ENCODE measurements around the gene CRY1. TPM values are rescaled to one million over a fixed set of nuclear protein-coding genes. Genes with fewer than 3 reads are reported as not detected.
A peak's percentile ranks its signal among the peaks of the same experiment; 100 is the strongest.

Gene CRY1
- total and polyA plus RNA-seq, 9 of the 15 experiments (the other 6 are each of a cell fraction or from before 2014, with no cell fraction given): 8.7 to 33.3 (median 25.2) TPM

GRCh38 chr12:106973545-106973944 lies 119.8 kb downstream of the CRY1 start:
- no peaks in the 10 kb centered on the region for H4K20me1 ChIP-seq (replicated peaks; ENCODE audit: control insufficient read depth, insufficient read depth, low read length)
- no peak overlapping the region for H3K4me3 ChIP-seq
- H3K79me2 ChIP-seq (ENCODE audit: control insufficient read depth, insufficient read depth, low read length): peaks cover 16% of the 10 kb centered on the region; the same call in 2 of the 3 replicates
- H3K9ac ChIP-seq (ENCODE audit: insufficient read depth in 1 of 2, low read depth in 2 of 2, low read length in 2 of 2): no peak overlapping the region
- no TSS peak for BruUV-seq (replicated peaks)
- DNase-seq (ENCODE audit: extremely low read depth in 1 of 4, low spot score in 3 of 4) (no peak), ATAC-seq (no peak), FAIRE-seq (no peak)
- H2AFZ ChIP-seq (ENCODE audit: low read depth, low read length): no peak overlapping the region
- no peak overlapping the region for H3K4me2 ChIP-seq (ENCODE audit: insufficient read depth, low read length)
- H3K9me1 ChIP-seq (ENCODE audit: control insufficient read depth, insufficient read depth, low read length): no peaks in the 10 kb centered on the region
- in situ Hi-C loops (cut with MboI) (no loop called here), intact Hi-C loops (cut with micrococcal nuclease) (no loop called here)
- peaks cover 54% of the 10 kb centered on the region for H3K36me3 ChIP-seq (ENCODE audit: control insufficient read depth, insufficient read depth, low read length)
- POLR2A ChIA-PET: interaction anchor here (4.1 kb wide), 1 partner anchor 11 kb away, joined by 18 read pairs; no protein-coding TSS in a partner anchor
- no peaks in the 10 kb centered on the region for H3K27me3 ChIP-seq (ENCODE audit: control insufficient read depth in 2 of 2, insufficient read depth in 2 of 2, low read length in 2 of 2)
- peaks cover 4 to 46% of the 10 kb centered on the region in 2 experiments for H3K4me1 ChIP-seq (replicated peaks in 1 of 2; ENCODE audit: control insufficient read depth in 2 of 2, insufficient read depth in 2 of 2, low read length in 2 of 2)
- CTCF ChIA-PET (ENCODE audit: low intra/inter-chr PET ratio): no interaction called here
- no peaks in the 10 kb centered on the region for H3K9me3 ChIP-seq (replicated peaks; ENCODE audit: control insufficient read depth, insufficient read depth, low read depth, low read length)
- TF ChIP-seq ZC3H4 (CRISPR knock-in tag; IDR thresholded peaks at IDR 0.05; ENCODE audit: borderline replicate concordance): no peak
- peak; percentile 75 for TF ChIP-seq HMBOX1 (IDR thresholded peaks at IDR 0.05)
- H3K27ac ChIP-seq (ENCODE audit: extremely low read depth, low read depth, low read length): no peak overlapping the region

GRCh38 chr12:106971065-106971464 lies 122.3 kb downstream of the CRY1 start:
- ATAC-seq (no peak), FAIRE-seq (no peak), DNase-seq (ENCODE audit: extremely low read depth in 1 of 4, low spot score in 3 of 4) (no peak)
- intact Hi-C loops (cut with micrococcal nuclease) (no loop called here), in situ Hi-C loops (cut with MboI) (no loop called here)
- Histone ChIP-seq H3K27me3 (ENCODE audit: control insufficient read depth in 2 of 2, insufficient read depth in 2 of 2, low read length in 2 of 2) (no peaks in the 10 kb centered on the region), H3K9me3 (replicated peaks; ENCODE audit: control insufficient read depth, insufficient read depth, low read depth, low read length) (no peaks in the 10 kb centered on the region), H3K4me1 (replicated peaks in 1 of 2; ENCODE audit: control insufficient read depth in 2 of 2, insufficient read depth in 2 of 2, low read length in 2 of 2) (peaks cover 2 to 22% of the 10 kb centered on the region in 2 experiments), H3K36me3 (ENCODE audit: control insufficient read depth, insufficient read depth, low read length) (peaks cover 56% of the 10 kb centered on the region), H3K9me1 (ENCODE audit: control insufficient read depth, insufficient read depth, low read length) (no peaks in the 10 kb centered on the region), H3K9ac (ENCODE audit: insufficient read depth in 1 of 2, low read depth in 2 of 2, low read length in 2 of 2) (no peak overlapping the region), H3K4me3 (no peak overlapping the region), H3K27ac (ENCODE audit: extremely low read depth, low read depth, low read length) (peak overlapping the region; percentile 5; the same call in 1 of the 3 replicates), H2AFZ (ENCODE audit: low read depth, low read length) (no peak overlapping the region), H3K79me2 (ENCODE audit: control insufficient read depth, insufficient read depth, low read length) (peaks cover 15% of the 10 kb centered on the region; the same call in 2 of the 3 replicates), H4K20me1 (replicated peaks; ENCODE audit: control insufficient read depth, insufficient read depth, low read length) (no peaks in the 10 kb centered on the region), H3K4me2 (ENCODE audit: insufficient read depth, low read length) (no peak overlapping the region)
- no TSS peak for BruUV-seq (replicated peaks)
- no peak for TF ChIP-seq KLF1 (tag; IDR thresholded peaks at IDR 0.05)
- TF ChIP-seq DACH1 (IDR thresholded peaks at IDR 0.05; ENCODE audit: partially characterized antibody): peak; percentile 11
- POLR2A ChIA-PET: interaction anchor here (0.6 to 4.0 kb wide), 7 partner anchors 8 to 35 kb away, joined by 3 to 22 read pairs (median 6); partner anchors contain the start of gene TMEM263
- CTCF ChIA-PET (ENCODE audit: low intra/inter-chr PET ratio): no interaction called here
- WGBS (ENCODE audit: insufficient coverage, low coverage, missing lambda C conversion rate): 77% methylated on average over 2 of the region's 2 CpGs

Data from K562 (cell line).